ENCODE measurements around the gene ZBTB11.

GRCh38 chr3:101603184-101603583 lies 73.7 kb downstream of the ZBTB11 start:
- TF ChIP-seq POLR2AphosphoS5 (IDR thresholded peaks at IDR 0.05) (no peak), CTCF (IDR thresholded peaks at IDR 0.05) (no peak)
